Loucy (cell line): ENCODE data around the gene MEX3B.

Experiments used
- H2AFZ ChIP-seq: fragments of 200-600 bp; sonication (generic); 2 replicates; pipeline ENCODE4 v1.6.0; 2016; ENCODE audit warnings: antibody characterized with exemption, mild to moderate bottlenecking, low read length, moderate library complexity
- H3F3A ChIP-seq: fragments of 200-600 bp; 2 replicates; pipeline ENCODE4 v1.6.0; 2016; ENCODE audit warnings: antibody characterized with exemption, low read depth, mild to moderate bottlenecking
- H3K27me3 ChIP-seq: fragments of 200-600 bp; sonication (generic); 2 replicates; pipeline ENCODE4 v1.6.1; 2014; ENCODE audit warnings: low read length, mild to moderate bottlenecking; ENCODE audit not compliant: insufficient read depth, poor library complexity, severe bottlenecking
- H3K36me3 ChIP-seq: fragments of 200-600 bp; sonication (generic); 2 replicates; pipeline ENCODE4 v1.6.1; 2016; ENCODE audit warnings: low read length; ENCODE audit not compliant: insufficient read depth
- H3K4me1 ChIP-seq: fragments of 200-600 bp; sonication (generic); 2 replicates; pipeline ENCODE4 v1.5.1; 2014; ENCODE audit warnings: low read length, mild to moderate bottlenecking; ENCODE audit not compliant: insufficient read depth, poor library complexity, severe bottlenecking
- H3K4me2 ChIP-seq: fragments of 200-600 bp; sonication (generic); 2 replicates; pipeline ENCODE4 v1.6.0; 2014; ENCODE audit warnings: antibody characterized with exemption, low read length, low read depth, mild to moderate bottlenecking; ENCODE audit not compliant: poor library complexity, severe bottlenecking
- H3K4me3 ChIP-seq: fragments of 200-600 bp; sonication (generic); 2 replicates; pipeline ENCODE4 v1.5.1; 2014; ENCODE audit warnings: low read length, mild to moderate bottlenecking, mixed read lengths; ENCODE audit not compliant: poor library complexity, severe bottlenecking
- H3K79me2 ChIP-seq: fragments of 200-600 bp; sonication (generic); 2 replicates; pipeline ENCODE4 v1.6.1; 2014; ENCODE audit warnings: low read length; ENCODE audit not compliant: insufficient read depth
- H3K9ac ChIP-seq: fragments of 200-600 bp; sonication (generic); 2 replicates; pipeline ENCODE4 v1.6.0; 2014; ENCODE audit warnings: mild to moderate bottlenecking, low read depth, low read length, moderate library complexity; ENCODE audit not compliant: poor library complexity, severe bottlenecking
- H3K9me2 ChIP-seq: fragments of 200-600 bp; sonication (generic); replicated peaks from 2 replicates; pipeline ENCODE4 v1.6.1; 2016; ENCODE audit warnings: low read depth, low read length, mixed read lengths
- H3K9me3 ChIP-seq: fragments of 200-600 bp; sonication (generic); 2 replicates; pipeline ENCODE4 v1.6.1; 2014; ENCODE audit warnings: mild to moderate bottlenecking, antibody characterized with exemption, low read length, low read depth; ENCODE audit not compliant: insufficient read depth
- H4K20me1 ChIP-seq: fragments of 200-600 bp; sonication (generic); 2 replicates; pipeline ENCODE4 v1.6.0; 2014; ENCODE audit warnings: antibody characterized with exemption, low read length, mild to moderate bottlenecking; ENCODE audit not compliant: insufficient read depth, poor library complexity, severe bottlenecking
- EZH2phosphoT487 ChIP-seq: fragments of 200-600 bp; IDR thresholded peaks from 2 replicates; pipeline ENCODE4 v1.6.1; 2018; ENCODE audit warnings: antibody characterized with exemption, mild to moderate bottlenecking, moderate library complexity, borderline replicate concordance
- TF ChIP-seq, protein P1 (sequence below): fragments of 200-600 bp; sonication (generic); conservative IDR thresholded peaks from 2 replicates; pipeline ENCODE4 v1.5.1; 2014; ENCODE audit warnings: mild to moderate bottlenecking, antibody characterized with exemption, low read length

MEX3B gene

DNA sequence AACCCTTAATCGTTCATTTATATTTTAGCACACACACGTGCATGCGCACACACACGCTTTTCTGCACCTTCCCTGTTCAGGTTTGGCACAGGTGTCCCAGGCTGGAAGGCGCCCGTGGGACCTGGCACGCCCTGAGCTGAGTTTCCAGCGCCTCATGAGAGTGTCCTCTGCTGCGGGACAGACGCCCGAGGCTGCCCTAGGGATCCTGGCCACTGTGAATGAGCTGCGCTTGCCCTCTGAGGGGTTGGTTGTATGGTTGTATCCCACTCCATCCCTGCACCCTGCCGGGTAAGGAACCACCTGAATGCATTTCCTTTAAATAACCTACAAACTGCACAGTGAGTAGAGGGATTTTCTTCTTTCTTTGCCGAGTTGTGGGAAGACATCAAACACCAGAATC, 12.2 kb upstream of the MEX3B start:
- Histone ChIP-seq H3K27me3 (no peaks in the 10 kb centered on the region), H2AFZ (no peak overlapping the region), H3K9ac (no peak overlapping the region), H4K20me1 (no peaks in the 10 kb centered on the region), H3F3A (no peaks in the 10 kb centered on the region), H3K79me2 (no peaks in the 10 kb centered on the region), H3K9me3 (no peaks in the 10 kb centered on the region), H3K4me1 (no peaks in the 10 kb centered on the region), H3K4me3 (no peak overlapping the region), H3K36me3 (no peaks in the 10 kb centered on the region), H3K4me2 (no peak overlapping the region), H3K9me2 (no peaks in the 10 kb centered on the region)
- TF ChIP-seq EZH2phosphoT487: no peak

DNA sequence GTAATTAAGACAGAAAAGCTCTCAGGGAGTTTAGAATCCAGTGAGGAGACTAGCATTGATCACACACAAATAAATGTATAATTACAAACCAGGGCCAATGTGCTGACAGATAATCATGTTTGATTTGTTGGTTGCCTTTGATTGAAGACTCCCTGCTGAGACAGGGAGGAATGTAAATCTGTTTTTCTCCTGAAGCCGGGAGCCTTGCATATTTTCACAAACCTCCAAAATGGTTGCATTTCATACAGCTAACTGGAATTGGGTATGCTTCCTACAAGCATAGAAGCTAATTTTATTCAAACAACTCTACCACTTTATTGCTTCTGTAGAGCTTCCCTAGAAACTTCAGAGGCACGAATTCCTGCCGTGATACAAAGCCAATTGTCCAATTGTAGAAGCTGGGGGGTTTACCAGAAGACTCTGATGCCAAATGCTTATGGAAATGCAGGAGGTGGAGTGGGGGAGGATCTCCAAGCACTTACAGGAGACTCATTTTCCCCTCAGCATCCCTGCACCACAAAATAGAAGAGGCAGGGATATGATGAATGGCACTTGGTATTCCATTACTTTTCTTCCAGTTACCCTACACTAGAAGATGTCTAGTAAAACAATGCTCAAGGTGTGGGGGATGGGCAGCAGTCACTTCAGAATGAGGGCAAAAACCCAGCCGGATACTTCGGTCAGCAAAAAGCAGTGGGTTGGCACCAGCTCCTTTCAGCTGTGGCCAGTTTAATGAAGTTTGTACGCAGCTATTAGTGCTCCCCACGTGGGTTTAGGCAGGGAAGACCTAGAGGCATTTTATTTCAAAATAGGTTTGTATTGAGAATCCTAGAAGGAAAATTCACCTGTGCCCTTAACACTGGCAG, 11.4 kb upstream of the MEX3B start:
- H3K9me3 ChIP-seq: no peaks in the 10 kb centered on the region

DNA sequence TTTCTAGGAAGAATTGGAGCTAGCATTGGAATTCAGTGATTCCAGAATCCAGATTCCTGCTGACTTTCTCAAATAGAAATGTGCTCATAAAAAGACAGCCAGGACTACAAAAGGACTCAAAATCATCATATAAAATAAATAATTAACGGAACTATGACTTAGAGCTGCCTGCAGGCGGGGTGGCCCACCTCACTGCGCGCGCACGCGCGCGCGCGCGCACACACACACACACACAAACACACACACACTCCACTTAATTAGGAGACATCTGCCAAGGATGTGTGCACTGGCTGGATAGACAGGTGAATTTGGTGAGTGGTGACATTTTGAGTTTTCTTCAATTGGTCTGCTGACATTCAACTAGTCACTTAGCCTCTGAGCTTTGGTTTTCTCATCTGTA, 6.9 kb upstream of the MEX3B start:
- Histone ChIP-seq H3K4me3 (no peak overlapping the region), H3K9ac (no peak overlapping the region), H3K27me3 (no peaks in the 10 kb centered on the region), H3F3A (no peaks in the 10 kb centered on the region), H2AFZ (no peak overlapping the region), H3K4me2 (no peak overlapping the region), H3K36me3 (no peaks in the 10 kb centered on the region), H3K9me3 (no peaks in the 10 kb centered on the region), H4K20me1 (no peaks in the 10 kb centered on the region), H3K79me2 (no peaks in the 10 kb centered on the region), H3K4me1 (peaks cover 2% of the 10 kb centered on the region), H3K9me2 (no peaks in the 10 kb centered on the region)
- TF ChIP-seq EZH2phosphoT487: no peak
- TF ChIP-seq, protein P1, sequence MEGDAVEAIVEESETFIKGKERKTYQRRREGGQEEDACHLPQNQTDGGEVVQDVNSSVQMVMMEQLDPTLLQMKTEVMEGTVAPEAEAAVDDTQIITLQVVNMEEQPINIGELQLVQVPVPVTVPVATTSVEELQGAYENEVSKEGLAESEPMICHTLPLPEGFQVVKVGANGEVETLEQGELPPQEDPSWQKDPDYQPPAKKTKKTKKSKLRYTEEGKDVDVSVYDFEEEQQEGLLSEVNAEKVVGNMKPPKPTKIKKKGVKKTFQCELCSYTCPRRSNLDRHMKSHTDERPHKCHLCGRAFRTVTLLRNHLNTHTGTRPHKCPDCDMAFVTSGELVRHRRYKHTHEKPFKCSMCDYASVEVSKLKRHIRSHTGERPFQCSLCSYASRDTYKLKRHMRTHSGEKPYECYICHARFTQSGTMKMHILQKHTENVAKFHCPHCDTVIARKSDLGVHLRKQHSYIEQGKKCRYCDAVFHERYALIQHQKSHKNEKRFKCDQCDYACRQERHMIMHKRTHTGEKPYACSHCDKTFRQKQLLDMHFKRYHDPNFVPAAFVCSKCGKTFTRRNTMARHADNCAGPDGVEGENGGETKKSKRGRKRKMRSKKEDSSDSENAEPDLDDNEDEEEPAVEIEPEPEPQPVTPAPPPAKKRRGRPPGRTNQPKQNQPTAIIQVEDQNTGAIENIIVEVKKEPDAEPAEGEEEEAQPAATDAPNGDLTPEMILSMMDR: no peak

More for the DNA sequence above, 11.4 kb upstream of the MEX3B start:
- H3K79me2 ChIP-seq: no peaks in the 10 kb centered on the region
- H3K9me2 ChIP-seq: no peaks in the 10 kb centered on the region
- no peaks in the 10 kb centered on the region for H3K36me3 ChIP-seq
- H4K20me1 ChIP-seq: no peaks in the 10 kb centered on the region
- H3K9ac ChIP-seq: no peak overlapping the region
- TF ChIP-seq, protein P1: no peak
- no peak for TF ChIP-seq EZH2phosphoT487
- no peak overlapping the region for H3K4me2 ChIP-seq
- H3K4me1 ChIP-seq: no peaks in the 10 kb centered on the region
- no peak overlapping the region for H2AFZ ChIP-seq
- no peak overlapping the region for H3K4me3 ChIP-seq
- no peaks in the 10 kb centered on the region for H3K27me3 ChIP-seq
- H3F3A ChIP-seq: no peaks in the 10 kb centered on the region
